GM12892 (cell line): ENCODE results near the gene LNX2.
"Not testable (repeated sequence)": the region's sequence is repeated elsewhere in the genome, so short reads cannot be mapped to it uniquely, and the experiment has no call there.

Experiments used
- DNase-seq: peaks from one replicate; pipeline ENCODE4 v3.0.0; 2011; ENCODE audit not compliant: insufficient read length
- FAIRE-seq: peaks from 2 replicates; lab custom pipeline; 2011; peaks lifted over from hg19 to GRCh38; lab: Jason Lieb, UNC
- POLR2A ChIP-seq: IDR thresholded peaks from 2 replicates; pipeline ENCODE4 v1.6.1; 2011; ENCODE audit warnings: low read depth, low read length, control low read depth
- POLR2AphosphoS5 ChIP-seq: IDR thresholded peaks from 2 replicates; pipeline ENCODE4 v1.6.1; 2011; ENCODE audit warnings: low read depth, low read length, control low read depth
- TAF1 ChIP-seq: IDR thresholded peaks from 2 replicates; pipeline ENCODE4 v1.6.1; 2011; ENCODE audit warnings: low read depth, mild to moderate bottlenecking, control low read depth, low read length, borderline replicate concordance

LNX2 gene

GRCh38 chr13:27634231-27634630 lies 13.9 kb upstream of the LNX2 start:
- DNase-seq (no peak), FAIRE-seq (no peak)
- TF ChIP-seq POLR2A = no peak
- no peak for TF ChIP-seq POLR2AphosphoS5
- no peak for TF ChIP-seq TAF1

GRCh38 chr13:27632648-27633047 lies 12.3 kb upstream of the LNX2 start:
- DNase-seq = no peak
- no peak for FAIRE-seq
- TF ChIP-seq TAF1 = no peak

GRCh38 chr13:27632214-27632613 lies 11.9 kb upstream of the LNX2 start:
- DNase-seq (no peak), FAIRE-seq (peak; percentile 14)
- no peak for TF ChIP-seq TAF1
- TF ChIP-seq POLR2A = no peak
- TF ChIP-seq POLR2AphosphoS5 = no peak

- DNase-seq (no peak), FAIRE-seq (peak; percentile 17)
- no peak for TF ChIP-seq TAF1
- TF ChIP-seq POLR2AphosphoS5 = no peak
- TF ChIP-seq POLR2A = no peak
Measured at GRCh38 chr13:27631665-27632064, 11.3 kb upstream of the LNX2 start.

DNA sequence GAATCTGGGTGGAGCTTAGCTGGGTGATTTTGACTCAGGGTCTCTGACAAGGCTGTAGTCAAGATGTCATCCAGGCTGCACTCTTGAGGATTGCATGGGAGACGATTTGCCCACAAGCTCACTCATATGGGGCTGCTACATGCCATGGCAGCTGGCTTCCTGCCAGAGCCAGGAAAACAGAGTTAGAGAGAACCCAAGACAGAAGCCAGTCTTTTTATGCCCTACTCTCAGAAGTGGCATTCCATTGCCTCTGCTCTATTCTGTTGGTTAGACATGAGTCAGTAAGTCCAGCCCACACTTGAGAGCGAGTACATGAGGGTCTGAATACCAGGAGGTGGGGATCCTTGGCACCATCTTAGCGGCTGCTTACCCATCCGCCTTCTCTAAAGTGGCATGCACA lies 10.8 kb upstream of the LNX2 start:
- no peak for FAIRE-seq

DNA sequence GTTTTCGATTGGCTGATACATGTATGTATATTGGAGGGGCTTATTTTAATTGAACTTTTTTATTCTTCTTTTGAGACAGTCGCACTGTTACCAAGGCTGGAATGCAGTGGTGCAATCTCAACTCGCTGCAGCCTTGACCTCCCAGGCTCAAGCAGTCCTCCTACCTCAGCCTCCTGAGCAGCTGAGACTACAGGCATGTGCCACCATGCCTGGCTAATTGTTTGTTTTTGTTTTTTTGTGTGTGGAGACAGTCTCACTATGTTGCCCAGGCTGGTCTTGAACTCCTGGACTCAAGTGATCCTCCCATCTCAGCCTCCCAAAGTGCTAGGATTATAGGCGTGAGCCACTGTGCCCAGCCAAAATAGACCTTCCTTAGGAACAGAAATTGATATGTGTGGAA lies 8.4 kb upstream of the LNX2 start:
- not testable (repeated sequence) for DNase-seq, FAIRE-seq

More for the DNA sequence above, 10.8 kb upstream of the LNX2 start:
- DNase-seq = no peak
- TF ChIP-seq TAF1 (no peak), POLR2AphosphoS5 (no peak), POLR2A (no peak)

- DNase-seq = no peak
- TF ChIP-seq TAF1 (no peak), POLR2A (no peak), POLR2AphosphoS5 (no peak)
- FAIRE-seq = no peak
Measured at GRCh38 chr13:27628081-27628480, 7.8 kb upstream of the LNX2 start.

DNA sequence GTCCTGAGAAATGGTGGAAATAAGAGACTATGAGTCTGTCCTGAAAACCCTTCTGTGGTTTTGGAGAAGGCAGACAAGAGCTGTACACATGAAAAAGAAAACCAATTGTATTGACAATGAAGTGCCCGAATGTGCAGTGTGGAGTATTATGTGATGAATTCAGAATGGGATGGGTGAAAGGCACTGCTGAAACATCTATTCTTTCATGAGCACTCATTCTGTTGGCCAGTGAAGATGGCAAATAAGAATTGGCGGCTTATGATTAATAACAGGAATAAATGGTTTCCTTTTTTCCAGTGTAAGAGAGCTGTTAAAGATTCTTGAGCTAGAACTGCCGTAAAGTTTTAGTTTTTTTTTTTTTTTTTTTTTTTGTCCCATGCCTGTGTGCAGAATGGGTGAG lies 7.1 kb upstream of the LNX2 start:
- no peak for FAIRE-seq
- TF ChIP-seq POLR2AphosphoS5 (no peak), TAF1 (no peak), POLR2A (no peak)
- DNase-seq = no peak

DNA sequence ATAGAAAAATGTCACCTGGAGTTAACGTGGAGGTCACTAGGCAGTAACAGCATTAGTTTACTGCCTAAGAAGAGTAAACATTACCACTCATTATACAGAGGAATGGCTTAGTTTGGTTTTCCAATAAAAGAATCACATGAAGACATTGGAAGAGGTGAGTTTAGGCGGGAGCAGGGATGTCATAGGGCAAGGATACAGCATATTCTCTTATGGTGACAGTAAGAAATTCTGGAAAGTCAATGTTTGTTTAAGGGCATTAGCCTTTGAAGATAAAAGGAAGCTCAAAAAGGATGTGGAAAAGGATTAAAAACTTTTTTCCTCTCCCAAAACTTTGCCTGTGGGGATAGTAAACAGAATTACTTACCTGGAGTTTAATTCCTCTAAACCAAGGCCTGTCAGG lies 5.5 kb upstream of the LNX2 start:
- no peak for DNase-seq
- no peak for TF ChIP-seq POLR2AphosphoS5
- TF ChIP-seq TAF1 = no peak
- TF ChIP-seq POLR2A = no peak
- no peak for FAIRE-seq

DNA sequence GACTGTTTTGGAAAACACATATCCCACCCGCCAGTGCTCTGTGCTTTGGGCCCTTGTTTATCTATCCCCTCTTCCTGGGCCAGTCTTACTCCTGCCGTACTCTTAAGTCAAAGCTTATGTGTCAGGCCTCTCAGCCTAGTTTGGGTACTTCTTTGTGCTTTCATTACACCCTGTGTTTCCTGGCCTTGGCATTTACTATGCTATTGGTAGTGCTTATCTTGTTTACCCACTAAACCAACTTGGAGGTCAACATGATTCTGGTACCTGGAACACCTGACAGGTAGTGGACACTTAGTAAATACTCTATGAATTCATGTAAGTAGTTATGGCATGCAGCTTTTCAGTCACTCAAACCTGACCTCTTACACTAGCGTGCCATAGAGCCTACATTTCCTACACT lies 3.7 kb upstream of the LNX2 start:
- TF ChIP-seq POLR2AphosphoS5 (no peak), TAF1 (no peak), POLR2A (no peak)
- FAIRE-seq (no peak), DNase-seq (no peak)

DNA sequence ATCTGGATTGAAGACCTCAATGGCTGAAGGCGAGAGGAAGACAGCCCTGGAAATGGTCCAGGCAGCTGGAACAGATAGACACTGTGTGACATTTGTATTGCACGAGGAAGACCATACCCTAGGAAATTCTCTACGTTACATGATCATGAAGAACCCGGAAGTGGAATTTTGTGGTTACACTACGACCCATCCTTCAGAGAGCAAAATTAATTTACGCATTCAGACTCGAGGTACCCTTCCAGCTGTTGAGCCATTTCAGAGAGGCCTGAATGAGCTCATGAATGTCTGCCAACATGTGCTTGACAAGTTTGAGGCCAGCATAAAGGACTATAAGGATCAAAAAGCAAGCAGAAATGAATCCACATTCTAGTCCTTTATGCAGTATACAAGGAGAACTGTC lies 2.6 kb upstream of the LNX2 start:
- DNase-seq (no peak), FAIRE-seq (peak; percentile 27)
- TF ChIP-seq POLR2AphosphoS5 (no peak), POLR2A (no peak), TAF1 (no peak)

GRCh38 chr13:27622102-27622820 lies 1.9 kb upstream of the LNX2 start:
- no peak for TF ChIP-seq TAF1
- no peak for TF ChIP-seq POLR2AphosphoS5
- TF ChIP-seq POLR2A = no peak
- peak; percentile 4 for DNase-seq
- FAIRE-seq = no peak
